Measurements from ENCODE around the gene HCN3. TPM values are rescaled to one million over a fixed set of nuclear protein-coding genes. Genes with fewer than 3 reads are reported as not detected.

HCN3 gene
- total and polyA plus RNA-seq, 2 donors (not counting 1 experiment from before 2014, with no cell fraction given), result 6.2 to 9.2 TPM

GRCh38 chr1:155296661-155297060, 19.4 kb downstream of the HCN3 start:
- H3K27me3 ChIP-seq (replicated peaks in 1 of 4; ENCODE audit: control extremely low read depth in 1 of 4, control insufficient read depth in 3 of 4, insufficient read depth in 4 of 4, low read length in 3 of 4), result peaks cover 0 to 26% (median 15%) of the 10 kb centered on the region in 4 experiments
- DNase-seq (no peak), ATAC-seq (ENCODE audit: low read depth) (no peak)
- H2AFZ ChIP-seq (ENCODE audit: insufficient read depth, low read depth, low read length, poor library complexity, severe bottlenecking), result no peak overlapping the region
- ChIA-PET POLR2A (no interaction called here), CTCF (interaction anchor here (1.6 kb wide), 1 partner anchor 46 kb away, joined by 5 read pairs; no protein-coding TSS in a partner anchor)
- no peak overlapping the region for H3K9ac ChIP-seq (ENCODE audit: low read length)
- H3K36me3 ChIP-seq (replicated peaks in 1 of 2; ENCODE audit: control extremely low read depth in 1 of 2, control insufficient read depth in 1 of 2, extremely low read depth in 1 of 2, insufficient read depth in 2 of 2, low read length in 1 of 2), result no peaks in the 10 kb centered on the region
- intact Hi-C loops (cut with micrococcal nuclease), result no loop called here
- no peaks in the 10 kb centered on the region for H4K20me1 ChIP-seq (ENCODE audit: control insufficient read depth, insufficient read depth, low read length, poor library complexity, severe bottlenecking)
- Mint-ChIP-seq H3K27ac (no peak overlapping the region), H3K9me3 (ENCODE audit: insufficient read depth) (no peaks in the 10 kb centered on the region), H3K4me1 (peaks cover 10% of the 10 kb centered on the region), H3K4me3 (no peak overlapping the region), H3K27me3 (peaks cover 34% of the 10 kb centered on the region)
- peaks cover 0 to 2% (median 0%) of the 10 kb centered on the region in 3 donors for H3K9me3 ChIP-seq (ENCODE audit: control extremely low read depth in 1 of 3, control insufficient read depth in 2 of 3, insufficient read depth in 1 of 3, low read length in 2 of 3)
- TF ChIP-seq EZH2 (IDR thresholded peaks at IDR 0.05; ENCODE audit: borderline replicate concordance, insufficient read depth, low read depth, low read length, poor library complexity, severe bottlenecking) (no peak), CTCF (IDR thresholded peaks at IDR 0.05) (no peak)
- no peak overlapping the region for H3K4me2 ChIP-seq (replicated peaks; ENCODE audit: low read depth, low read length, poor library complexity, severe bottlenecking)
- no peak overlapping the region for H3K4me3 ChIP-seq (ENCODE audit: control extremely low read depth in 1 of 5, extremely low read depth in 1 of 5, insufficient read depth in 1 of 5, low read depth in 2 of 5, low read length in 4 of 5)
- no peak overlapping the region for H3K27ac ChIP-seq (ENCODE audit: low read length in 2 of 2)
- H3K79me2 ChIP-seq (ENCODE audit: control insufficient read depth, insufficient read depth, low read length), result no peaks in the 10 kb centered on the region
- 95% methylated on average over 3 of the region's 3 CpGs for WGBS (ENCODE audit: insufficient coverage)
- peaks cover 7 to 10% of the 10 kb centered on the region in 2 donors for H3K4me1 ChIP-seq (ENCODE audit: control insufficient read depth in 2 of 2, insufficient read depth in 2 of 2, low read length in 2 of 2)

DNA sequence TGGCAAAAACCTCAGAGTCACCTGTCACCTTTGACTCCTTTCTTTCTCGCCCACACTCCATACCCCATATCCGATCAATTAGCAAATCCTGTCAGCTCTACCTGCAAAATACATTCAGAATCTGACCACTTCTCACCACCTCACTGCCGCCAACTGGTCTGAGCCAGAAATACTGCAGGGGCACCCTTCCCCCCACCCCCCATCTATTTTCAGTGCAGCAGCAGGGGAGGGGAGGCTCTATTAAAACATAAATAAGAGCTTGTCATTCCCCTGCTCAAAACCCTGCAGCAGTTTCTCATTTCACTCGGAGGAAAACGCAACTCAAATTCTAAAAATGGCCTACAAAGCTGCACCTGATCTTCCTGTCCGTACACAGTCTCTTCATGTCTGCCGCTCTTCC, 20.1 kb downstream of the HCN3 start:
- Mint-ChIP-seq H3K9me3 (ENCODE audit: insufficient read depth) (no peaks in the 10 kb centered on the region), H3K27ac (no peak overlapping the region), H3K4me3 (no peak overlapping the region), H3K4me1 (peaks cover 10% of the 10 kb centered on the region), H3K27me3 (peaks cover 33% of the 10 kb centered on the region)
- Histone ChIP-seq H3K36me3 (replicated peaks in 1 of 2; ENCODE audit: control extremely low read depth in 1 of 2, control insufficient read depth in 1 of 2, extremely low read depth in 1 of 2, insufficient read depth in 2 of 2, low read length in 1 of 2) (no peaks in the 10 kb centered on the region), H3K4me2 (replicated peaks; ENCODE audit: low read depth, low read length, poor library complexity, severe bottlenecking) (no peak overlapping the region), H3K4me3 (ENCODE audit: control extremely low read depth in 1 of 5, extremely low read depth in 1 of 5, insufficient read depth in 1 of 5, low read depth in 2 of 5, low read length in 4 of 5) (no peak overlapping the region), H3K4me1 (ENCODE audit: control insufficient read depth in 2 of 2, insufficient read depth in 2 of 2, low read length in 2 of 2) (peaks cover 7 to 10% of the 10 kb centered on the region in 2 donors), H2AFZ (ENCODE audit: insufficient read depth, low read depth, low read length, poor library complexity, severe bottlenecking) (no peak overlapping the region), H4K20me1 (ENCODE audit: control insufficient read depth, insufficient read depth, low read length, poor library complexity, severe bottlenecking) (no peaks in the 10 kb centered on the region), H3K79me2 (ENCODE audit: control insufficient read depth, insufficient read depth, low read length) (no peaks in the 10 kb centered on the region), H3K9me3 (ENCODE audit: control extremely low read depth in 1 of 3, control insufficient read depth in 2 of 3, insufficient read depth in 1 of 3, low read length in 2 of 3) (peaks cover 0 to 2% (median 0%) of the 10 kb centered on the region in 3 donors), H3K9ac (ENCODE audit: low read length) (no peak overlapping the region), H3K27me3 (replicated peaks in 1 of 4; ENCODE audit: control extremely low read depth in 1 of 4, control insufficient read depth in 3 of 4, insufficient read depth in 4 of 4, low read length in 3 of 4) (peaks cover 0 to 26% (median 15%) of the 10 kb centered on the region in 4 experiments), H3K27ac (ENCODE audit: low read length in 2 of 2) (no peak overlapping the region)
- TF ChIP-seq CTCF (IDR thresholded peaks at IDR 0.05) (no peak), EZH2 (IDR thresholded peaks at IDR 0.05; ENCODE audit: borderline replicate concordance, insufficient read depth, low read depth, low read length, poor library complexity, severe bottlenecking) (no peak)
- intact Hi-C loops (cut with micrococcal nuclease), result no loop called here
- CTCF ChIA-PET, result interaction anchor here (1.6 kb wide), 1 partner anchor 47 kb away, joined by 5 read pairs; no protein-coding TSS in a partner anchor
- POLR2A ChIA-PET, result no interaction called here
- 72% methylated on average over 6 of the region's 7 CpGs for WGBS (ENCODE audit: insufficient coverage)
- ATAC-seq (ENCODE audit: low read depth), result no peak
- no peak for DNase-seq
